WTC11 (cell line): ENCODE results near the gene DCAF6. TPM values are rescaled to one million over a fixed set of nuclear protein-coding genes. Genes with fewer than 3 reads are reported as not detected.

ENCODE experiments used
- ATAC-seq: fragments of 200-7000 bp; cut with Tn5 transposase; 2 replicates; pipeline ENCODE4 v1.10.0; 2021; ENCODE audit warnings: mild to moderate bottlenecking, moderate library complexity
- CTCF ChIA-PET: fragments of 300-600 bp; sonication (Branson Sonifier 250); formaldehyde crosslinking; loops from one replicate; lab custom pipeline; 2021; ENCODE audit warnings: antibody characterized with exemption; lab: Charles Lee
- POLR2A ChIA-PET: fragments of 350-600 bp; sonication (Branson Sonifier 250); formaldehyde crosslinking; loops from one replicate; lab custom pipeline; 2021; ENCODE audit warnings: antibody characterized with exemption; lab: Charles Lee
- DNase-seq: peaks from one replicate; pipeline ENCODE4 v3.0.0; 2021; ENCODE audit warnings: low spot score
- H3K27ac Mint-ChIP-seq: 2 replicates; pipeline ENCODE4 v1.8.0; 2021; ENCODE audit warnings: mixed read lengths
- H3K27me3 Mint-ChIP-seq: 2 replicates; pipeline ENCODE4 v1.8.0; 2021; ENCODE audit warnings: low read depth, mild to moderate bottlenecking, moderate library complexity, mixed read lengths
- H3K36me3 Mint-ChIP-seq: 2 replicates; pipeline ENCODE4 v1.8.0; 2021; ENCODE audit warnings: mixed read lengths
- H3K4me1 Mint-ChIP-seq: 2 replicates; pipeline ENCODE4 v1.8.0; 2022; ENCODE audit warnings: mixed read lengths
- H3K4me3 Mint-ChIP-seq: 2 replicates; pipeline ENCODE4 v1.8.0; 2021; ENCODE audit warnings: mild to moderate bottlenecking, moderate library complexity, mixed read lengths
- H3K9me3 Mint-ChIP-seq: 2 replicates; pipeline ENCODE4 v1.8.0; 2021; ENCODE audit warnings: mixed read lengths
- AFF4 ChIP-seq: sonication (generic); formaldehyde crosslinking; IDR thresholded peaks from 2 replicates; pipeline ENCODE4 v1.8.1; 2023; ENCODE audit warnings: mild to moderate bottlenecking, missing genetic modification reagents, borderline replicate concordance
- ATF6 ChIP-seq: sonication (generic); formaldehyde crosslinking; IDR thresholded peaks from 2 replicates; pipeline ENCODE4 v1.8.1; 2023; ENCODE audit warnings: mild to moderate bottlenecking, missing genetic modification reagents
- CDX4 ChIP-seq: fragments of 250-450 bp; sonication (Bioruptor Pico); IDR thresholded peaks from 2 replicates; pipeline ENCODE4 v1.9.0; 2021; ENCODE audit warnings: moderate library complexity, mild to moderate bottlenecking, inconsistent platforms, borderline replicate concordance
- E2F5 ChIP-seq: sonication (generic); formaldehyde crosslinking; IDR thresholded peaks from 2 replicates; pipeline ENCODE4 v1.8.1; 2022; ENCODE audit warnings: mild to moderate bottlenecking, moderate library complexity, missing genetic modification reagents
- FOXJ3 ChIP-seq: sonication (generic); formaldehyde crosslinking; IDR thresholded peaks from 2 replicates; pipeline ENCODE4 v1.9.0; 2021; ENCODE audit warnings: missing genetic modification reagents, mild to moderate bottlenecking, borderline replicate concordance
- IRF1 ChIP-seq: sonication (generic); formaldehyde crosslinking; IDR thresholded peaks from 2 replicates; pipeline ENCODE4 v1.8.0; 2023; ENCODE audit warnings: missing genetic modification reagents
- MLX ChIP-seq: sonication (generic); formaldehyde crosslinking; IDR thresholded peaks from 2 replicates; pipeline ENCODE4 v1.8.1; 2023; ENCODE audit warnings: mild to moderate bottlenecking, missing genetic modification reagents, moderate library complexity
- NFYB ChIP-seq: sonication (generic); formaldehyde crosslinking; conservative IDR thresholded peaks from 2 replicates; pipeline ENCODE4 v1.8.0; 2022; ENCODE audit warnings: low read depth, missing genetic modification reagents
- NR1H2 ChIP-seq: sonication (generic); formaldehyde crosslinking; IDR thresholded peaks from 2 replicates; pipeline ENCODE4 v1.9.0; 2021; ENCODE audit warnings: mild to moderate bottlenecking, moderate library complexity, missing genetic modification reagents
- RORB ChIP-seq: fragments of 250-450 bp; sonication (Bioruptor Pico); IDR thresholded peaks from 2 replicates; pipeline ENCODE4 v1.9.0; 2021; ENCODE audit warnings: mild to moderate bottlenecking
- SMAD4 ChIP-seq: sonication (generic); formaldehyde crosslinking; IDR thresholded peaks from 2 replicates; pipeline ENCODE4 v1.8.0; 2022; ENCODE audit warnings: mild to moderate bottlenecking, missing genetic modification reagents
- SOX15 ChIP-seq: fragments of 250-450 bp; sonication (Bioruptor Pico); IDR thresholded peaks from 2 replicates; pipeline ENCODE4 v1.9.0; 2021; ENCODE audit warnings: mild to moderate bottlenecking
- TCF7 ChIP-seq: sonication (generic); formaldehyde crosslinking; IDR thresholded peaks from 2 replicates; pipeline ENCODE4 v1.8.0; 2022; ENCODE audit warnings: mild to moderate bottlenecking, low read depth, missing genetic modification reagents, moderate library complexity
- ZBTB21 ChIP-seq: sonication (generic); formaldehyde crosslinking; IDR thresholded peaks from 2 replicates; pipeline ENCODE4 v1.8.1; 2023; ENCODE audit warnings: mild to moderate bottlenecking, missing genetic modification reagents, borderline replicate concordance
- ZMAT4 ChIP-seq: fragments of 250-450 bp; sonication (Bioruptor Pico); IDR thresholded peaks from 2 replicates; pipeline ENCODE4 v1.9.0; 2021; ENCODE audit warnings: mild to moderate bottlenecking
- ZNF219 ChIP-seq: sonication (generic); formaldehyde crosslinking; IDR thresholded peaks from 2 replicates; pipeline ENCODE4 v1.8.0; 2023; ENCODE audit warnings: missing genetic modification reagents, mild to moderate bottlenecking, borderline replicate concordance
- ZNF232 ChIP-seq: sonication (generic); formaldehyde crosslinking; IDR thresholded peaks from 2 replicates; pipeline ENCODE4 v1.8.0; 2022; ENCODE audit warnings: mild to moderate bottlenecking, missing genetic modification reagents
- ZNF263 ChIP-seq: sonication (generic); formaldehyde crosslinking; IDR thresholded peaks from 2 replicates; pipeline ENCODE4 v1.8.1; 2022; ENCODE audit warnings: low read depth, mild to moderate bottlenecking, moderate library complexity, missing genetic modification reagents
- ZNF512 ChIP-seq: sonication (generic); formaldehyde crosslinking; IDR thresholded peaks from 2 replicates; pipeline ENCODE4 v1.8.1; 2022; ENCODE audit warnings: missing genetic modification reagents, borderline replicate concordance
- total RNA-seq: library from RNA; stranded (reverse); gene quantifications from 3 replicates; pipeline ENCODE4 v1.2.3, GENCODE V29; 2021

Gene DCAF6
- total RNA-seq, 1 experiment from 2014 or later: 13.5 TPM

- TF ChIP-seq SMAD4 (CRISPR knock-in tag) (no peak), MLX (no peak), AFF4 (no peak), ZNF263 (CRISPR knock-in tag) (no peak), TCF7 (CRISPR knock-in tag) (no peak), CDX4 (CRISPR knock-in tag) (no peak), ZMAT4 (CRISPR knock-in tag) (no peak), NFYB (CRISPR knock-in tag) (no peak), NR1H2 (CRISPR knock-in tag) (no peak)
Observed at GRCh38 chr1:168057355-168057754, 120.9 kb downstream of the DCAF6 start (continued).

GRCh38 chr1:168057921-168058320 is 121.4 kb downstream of the DCAF6 start:
- ATAC-seq: no peak

GRCh38 chr1:168064216-168064615 is 127.7 kb downstream of the DCAF6 start:
- ChIA-PET CTCF (interaction anchor here (6.0 kb wide), 1 partner anchor 18 kb away, joined by 31 read pairs; no protein-coding TSS in a partner anchor), POLR2A (no interaction called here)
- Mint-ChIP-seq H3K4me1 (no peaks in the 10 kb centered on the region), H3K9me3 (no peaks in the 10 kb centered on the region), H3K4me3 (no peak overlapping the region), H3K36me3 (peaks cover 12% of the 10 kb centered on the region), H3K27me3 (no peaks in the 10 kb centered on the region), H3K27ac (no peak overlapping the region)
- no peak for ATAC-seq
- DNase-seq: no peak
- TF ChIP-seq ATF6 (CRISPR knock-in tag) (no peak), ZNF232 (no peak), SMAD4 (CRISPR knock-in tag) (no peak), ZNF512 (CRISPR knock-in tag) (no peak), RORB (no peak), E2F5 (CRISPR knock-in tag) (no peak)

More at GRCh38 chr1:168057921-168058320, 121.4 kb downstream of the DCAF6 start:
- Mint-ChIP-seq H3K36me3 (peaks cover 7% of the 10 kb centered on the region), H3K9me3 (peaks cover 4% of the 10 kb centered on the region; the same call in 1 of the 2 replicates), H3K4me1 (no peaks in the 10 kb centered on the region), H3K4me3 (no peak overlapping the region), H3K27ac (no peak overlapping the region), H3K27me3 (no peaks in the 10 kb centered on the region)
- no peak for DNase-seq
- TF ChIP-seq FOXJ3 (CRISPR knock-in tag) (no peak), MLX (no peak), IRF1 (CRISPR knock-in tag) (no peak), ZNF219 (CRISPR knock-in tag) (no peak), SMAD4 (CRISPR knock-in tag) (no peak), SOX15 (CRISPR knock-in tag) (no peak), ZBTB21 (CRISPR knock-in tag) (no peak)
- POLR2A ChIA-PET: no interaction called here
- CTCF ChIA-PET: interaction anchor here (1.0 kb wide), 1 partner anchor 255 kb away, joined by 4 read pairs; no protein-coding TSS in a partner anchor
